ENCODE measurements around the gene PLB1. TPM values are rescaled to one million over a fixed set of nuclear protein-coding genes. Genes with fewer than 3 reads are reported as not detected.

PLB1 gene
- total and polyA plus RNA-seq, 2 donors (not counting 1 experiment from before 2014, with no cell fraction given): 0.25 to 0.51 TPM

GRCh38 chr2:28674062-28674712, 178.3 kb downstream of the PLB1 start:
- no peak for TF ChIP-seq EZH2 (IDR thresholded peaks at IDR 0.05; ENCODE audit: borderline replicate concordance, insufficient read depth, low read depth, low read length, poor library complexity, severe bottlenecking)
- TF ChIP-seq CTCF (IDR thresholded peaks at IDR 0.05): no peak
- Histone ChIP-seq H3K4me1 (ENCODE audit: control insufficient read depth in 2 of 2, insufficient read depth in 2 of 2, low read length in 2 of 2) (no peaks in the 10 kb centered on the region), H3K4me3 (ENCODE audit: control extremely low read depth in 1 of 5, extremely low read depth in 1 of 5, insufficient read depth in 1 of 5, low read depth in 2 of 5, low read length in 4 of 5) (no peak overlapping the region), H2AFZ (ENCODE audit: insufficient read depth, low read depth, low read length, poor library complexity, severe bottlenecking) (no peak overlapping the region), H3K36me3 (replicated peaks in 1 of 2; ENCODE audit: control extremely low read depth in 1 of 2, control insufficient read depth in 1 of 2, extremely low read depth in 1 of 2, insufficient read depth in 2 of 2, low read length in 1 of 2) (no peaks in the 10 kb centered on the region), H3K9me3 (ENCODE audit: control extremely low read depth in 1 of 3, control insufficient read depth in 2 of 3, insufficient read depth in 1 of 3, low read length in 2 of 3) (peaks cover 0 to 9% (median 2%) of the 10 kb centered on the region in 3 donors), H3K4me2 (replicated peaks; ENCODE audit: low read depth, low read length, poor library complexity, severe bottlenecking) (no peak overlapping the region), H3K9ac (ENCODE audit: low read length) (no peak overlapping the region), H4K20me1 (ENCODE audit: control insufficient read depth, insufficient read depth, low read length, poor library complexity, severe bottlenecking) (no peaks in the 10 kb centered on the region), H3K27ac (ENCODE audit: low read length in 2 of 2) (no peak overlapping the region), H3K79me2 (ENCODE audit: control insufficient read depth, insufficient read depth, low read length) (no peaks in the 10 kb centered on the region), H3K27me3 (replicated peaks in 1 of 4; ENCODE audit: control extremely low read depth in 1 of 4, control insufficient read depth in 3 of 4, insufficient read depth in 4 of 4, low read length in 3 of 4) (no peaks in the 10 kb centered on the region)
- POLR2A ChIA-PET: interaction anchor here (0.5 kb wide), 1 partner anchor 14 kb away, joined by 4 read pairs; no protein-coding TSS in a partner anchor
- no peak overlapping the region for H3K4me3 Mint-ChIP-seq
- 88% methylated on average over 2 of the region's 3 CpGs for WGBS (ENCODE audit: insufficient coverage)
- no peak overlapping the region for H3K27ac Mint-ChIP-seq
- CTCF ChIA-PET: no interaction called here
- ATAC-seq (ENCODE audit: low read depth): no peak
- H3K9me3 Mint-ChIP-seq (ENCODE audit: insufficient read depth): peaks cover 6% of the 10 kb centered on the region
- no peaks in the 10 kb centered on the region for H3K27me3 Mint-ChIP-seq
- DNase-seq: no peak
- H3K4me1 Mint-ChIP-seq: no peaks in the 10 kb centered on the region
- intact Hi-C loops (cut with micrococcal nuclease): no loop called here

- peaks cover 0 to 9% (median 2%) of the 10 kb centered on the region in 3 donors for H3K9me3 ChIP-seq (ENCODE audit: control extremely low read depth in 1 of 3, control insufficient read depth in 2 of 3, insufficient read depth in 1 of 3, low read length in 2 of 3)
- no peak overlapping the region for H3K27ac ChIP-seq (ENCODE audit: low read length in 2 of 2)
- ATAC-seq (ENCODE audit: low read depth): no peak
- Mint-ChIP-seq H3K9me3 (ENCODE audit: insufficient read depth) (peaks cover 6% of the 10 kb centered on the region), H3K27ac (no peak overlapping the region), H3K4me3 (no peak overlapping the region), H3K27me3 (no peaks in the 10 kb centered on the region), H3K4me1 (no peaks in the 10 kb centered on the region)
- no peaks in the 10 kb centered on the region for H3K4me1 ChIP-seq (ENCODE audit: control insufficient read depth in 2 of 2, insufficient read depth in 2 of 2, low read length in 2 of 2)
- no peaks in the 10 kb centered on the region for H3K79me2 ChIP-seq (ENCODE audit: control insufficient read depth, insufficient read depth, low read length)
- no peak overlapping the region for H3K9ac ChIP-seq (ENCODE audit: low read length)
- ChIA-PET CTCF (no interaction called here), POLR2A (no interaction called here)
- intact Hi-C loops (cut with micrococcal nuclease): no loop called here
- WGBS (ENCODE audit: insufficient coverage): 80% methylated on average over 1 of the region's 1 CpG
- no peak for DNase-seq
- TF ChIP-seq CTCF (IDR thresholded peaks at IDR 0.05) (no peak), EZH2 (IDR thresholded peaks at IDR 0.05; ENCODE audit: borderline replicate concordance, insufficient read depth, low read depth, low read length, poor library complexity, severe bottlenecking) (no peak)
- no peaks in the 10 kb centered on the region for H4K20me1 ChIP-seq (ENCODE audit: control insufficient read depth, insufficient read depth, low read length, poor library complexity, severe bottlenecking)
- H2AFZ ChIP-seq (ENCODE audit: insufficient read depth, low read depth, low read length, poor library complexity, severe bottlenecking): no peak overlapping the region
- H3K4me2 ChIP-seq (replicated peaks; ENCODE audit: low read depth, low read length, poor library complexity, severe bottlenecking): no peak overlapping the region
- no peak overlapping the region for H3K4me3 ChIP-seq (ENCODE audit: control extremely low read depth in 1 of 5, extremely low read depth in 1 of 5, insufficient read depth in 1 of 5, low read depth in 2 of 5, low read length in 4 of 5)
- no peaks in the 10 kb centered on the region for H3K36me3 ChIP-seq (replicated peaks in 1 of 2; ENCODE audit: control extremely low read depth in 1 of 2, control insufficient read depth in 1 of 2, extremely low read depth in 1 of 2, insufficient read depth in 2 of 2, low read length in 1 of 2)
- H3K27me3 ChIP-seq (replicated peaks in 1 of 4; ENCODE audit: control extremely low read depth in 1 of 4, control insufficient read depth in 3 of 4, insufficient read depth in 4 of 4, low read length in 3 of 4): no peaks in the 10 kb centered on the region
Observed at GRCh38 chr2:28674713-28675068, 178.8 kb downstream of the PLB1 start.
